ENCODE data around the gene ICA1L.

ICA1L gene

GRCh38 chr2:202771336-202771735 lies 100.2 kb downstream of the ICA1L start:
- no peak for TF ChIP-seq POLR2A (IDR thresholded peaks at IDR 0.05; ENCODE audit: low read depth, low read length)
- no peak for TF ChIP-seq TAF1 (IDR thresholded peaks at IDR 0.05; ENCODE audit: borderline replicate concordance, low read depth, low read length)
- no peak for TF ChIP-seq POLR2AphosphoS5 (IDR thresholded peaks at IDR 0.05; ENCODE audit: low read depth, low read length)
- FAIRE-seq = no peak

GRCh38 chr2:202769201-202769600 lies 102.4 kb downstream of the ICA1L start:
- no peak for FAIRE-seq

More at GRCh38 chr2:202771336-202771735, 100.2 kb downstream of the ICA1L start:
- no peak for DNase-seq (ENCODE audit: insufficient read length)

GRCh38 chr2:202768273-202768672 lies 103.3 kb downstream of the ICA1L start:
- DNase-seq (ENCODE audit: insufficient read length) = no peak
- no peak for FAIRE-seq
- no peak for TF ChIP-seq POLR2AphosphoS5 (IDR thresholded peaks at IDR 0.05; ENCODE audit: low read depth, low read length)
- TF ChIP-seq TAF1 (IDR thresholded peaks at IDR 0.05; ENCODE audit: borderline replicate concordance, low read depth, low read length) = no peak
- TF ChIP-seq POLR2A (IDR thresholded peaks at IDR 0.05; ENCODE audit: low read depth, low read length) = no peak

More at GRCh38 chr2:202769201-202769600, 102.4 kb downstream of the ICA1L start:
- TF ChIP-seq POLR2A (IDR thresholded peaks at IDR 0.05; ENCODE audit: low read depth, low read length) (no peak), POLR2AphosphoS5 (IDR thresholded peaks at IDR 0.05; ENCODE audit: low read depth, low read length) (no peak), TAF1 (IDR thresholded peaks at IDR 0.05; ENCODE audit: borderline replicate concordance, low read depth, low read length) (no peak)
- no peak for DNase-seq (ENCODE audit: insufficient read length)

GRCh38 chr2:202765436-202765835 lies 106.1 kb downstream of the ICA1L start:
- DNase-seq (ENCODE audit: insufficient read length) (no peak), FAIRE-seq (no peak)
- TF ChIP-seq POLR2A (IDR thresholded peaks at IDR 0.05; ENCODE audit: low read depth, low read length) (no peak), TAF1 (IDR thresholded peaks at IDR 0.05; ENCODE audit: borderline replicate concordance, low read depth, low read length) (no peak), POLR2AphosphoS5 (IDR thresholded peaks at IDR 0.05; ENCODE audit: low read depth, low read length) (no peak)

GRCh38 chr2:202764991-202765390 lies 106.6 kb downstream of the ICA1L start:
- DNase-seq (ENCODE audit: insufficient read length) = no peak
- FAIRE-seq = no peak
- no peak for TF ChIP-seq POLR2A (IDR thresholded peaks at IDR 0.05; ENCODE audit: low read depth, low read length)
- TF ChIP-seq TAF1 (IDR thresholded peaks at IDR 0.05; ENCODE audit: borderline replicate concordance, low read depth, low read length) = no peak
- no peak for TF ChIP-seq POLR2AphosphoS5 (IDR thresholded peaks at IDR 0.05; ENCODE audit: low read depth, low read length)

- TF ChIP-seq TAF1 (IDR thresholded peaks at IDR 0.05; ENCODE audit: borderline replicate concordance, low read depth, low read length) = no peak
- TF ChIP-seq POLR2A (IDR thresholded peaks at IDR 0.05; ENCODE audit: low read depth, low read length) = no peak
- no peak for TF ChIP-seq POLR2AphosphoS5 (IDR thresholded peaks at IDR 0.05; ENCODE audit: low read depth, low read length)
- DNase-seq (ENCODE audit: insufficient read length) = no peak
- FAIRE-seq = no peak
Measured at GRCh38 chr2:202763916-202764315, 107.7 kb downstream of the ICA1L start.

- FAIRE-seq = no peak
- no peak for DNase-seq (ENCODE audit: insufficient read length)
- TF ChIP-seq POLR2A (IDR thresholded peaks at IDR 0.05; ENCODE audit: low read depth, low read length) = no peak
- TF ChIP-seq TAF1 (IDR thresholded peaks at IDR 0.05; ENCODE audit: borderline replicate concordance, low read depth, low read length) = no peak
- no peak for TF ChIP-seq POLR2AphosphoS5 (IDR thresholded peaks at IDR 0.05; ENCODE audit: low read depth, low read length)
Measured at GRCh38 chr2:202762556-202762955, 109.0 kb downstream of the ICA1L start.

GRCh38 chr2:202760848-202761247 lies 110.7 kb downstream of the ICA1L start:
- no peak for TF ChIP-seq POLR2A (IDR thresholded peaks at IDR 0.05; ENCODE audit: low read depth, low read length)
- no peak for TF ChIP-seq POLR2AphosphoS5 (IDR thresholded peaks at IDR 0.05; ENCODE audit: low read depth, low read length)
- no peak for TF ChIP-seq TAF1 (IDR thresholded peaks at IDR 0.05; ENCODE audit: borderline replicate concordance, low read depth, low read length)
- DNase-seq (ENCODE audit: insufficient read length) (no peak), FAIRE-seq (no peak)

GRCh38 chr2:202758604-202759003 lies 113.0 kb downstream of the ICA1L start:
- no peak for FAIRE-seq
- no peak for TF ChIP-seq POLR2A (IDR thresholded peaks at IDR 0.05; ENCODE audit: low read depth, low read length)
- no peak for TF ChIP-seq POLR2AphosphoS5 (IDR thresholded peaks at IDR 0.05; ENCODE audit: low read depth, low read length)
- TF ChIP-seq TAF1 (IDR thresholded peaks at IDR 0.05; ENCODE audit: borderline replicate concordance, low read depth, low read length) = no peak

GRCh38 chr2:202758128-202758527 lies 113.4 kb downstream of the ICA1L start:
- no peak for TF ChIP-seq POLR2A (IDR thresholded peaks at IDR 0.05; ENCODE audit: low read depth, low read length)
- DNase-seq (ENCODE audit: insufficient read length) (no peak), FAIRE-seq (no peak)

More at GRCh38 chr2:202758604-202759003, 113.0 kb downstream of the ICA1L start:
- no peak for DNase-seq (ENCODE audit: insufficient read length)

- FAIRE-seq (no peak), DNase-seq (ENCODE audit: insufficient read length) (no peak)
- no peak for TF ChIP-seq POLR2AphosphoS5 (IDR thresholded peaks at IDR 0.05; ENCODE audit: low read depth, low read length)
- no peak for TF ChIP-seq POLR2A (IDR thresholded peaks at IDR 0.05; ENCODE audit: low read depth, low read length)
- TF ChIP-seq TAF1 (IDR thresholded peaks at IDR 0.05; ENCODE audit: borderline replicate concordance, low read depth, low read length) = no peak
Measured at GRCh38 chr2:202757339-202757738, 114.2 kb downstream of the ICA1L start.

GRCh38 chr2:202756598-202756997 lies 115.0 kb downstream of the ICA1L start:
- no peak for FAIRE-seq
- TF ChIP-seq TAF1 (IDR thresholded peaks at IDR 0.05; ENCODE audit: borderline replicate concordance, low read depth, low read length) (no peak), POLR2AphosphoS5 (IDR thresholded peaks at IDR 0.05; ENCODE audit: low read depth, low read length) (no peak), POLR2A (IDR thresholded peaks at IDR 0.05; ENCODE audit: low read depth, low read length) (no peak)
- no peak for DNase-seq (ENCODE audit: insufficient read length)

- no peak for DNase-seq (ENCODE audit: insufficient read length)
- no peak for FAIRE-seq
- TF ChIP-seq POLR2A (IDR thresholded peaks at IDR 0.05; ENCODE audit: low read depth, low read length) (no peak), TAF1 (IDR thresholded peaks at IDR 0.05; ENCODE audit: borderline replicate concordance, low read depth, low read length) (no peak), POLR2AphosphoS5 (IDR thresholded peaks at IDR 0.05; ENCODE audit: low read depth, low read length) (no peak)
Measured at GRCh38 chr2:202754936-202755335, 116.6 kb downstream of the ICA1L start.

Data from GM12892 (cell line).